ENCODE measurements around the gene PLCXD1.
"Not testable (repeated sequence)": the region's sequence is repeated elsewhere in the genome, so short reads cannot be mapped to it uniquely, and the experiment has no call there.

The PLCXD1 gene

GRCh38 chrX:336227-336626 is 55.0 kb downstream of the PLCXD1 start:
- no peak for DNase-seq

- no peak for DNase-seq
These were observed 56.2 kb downstream of the PLCXD1 start for GRCh38 chrX:337331-337831.

- no peak for DNase-seq
These were observed 57.2 kb downstream of the PLCXD1 start for GRCh38 chrX:338281-338835.

- no peak for DNase-seq
These were observed 57.7 kb downstream of the PLCXD1 start for GRCh38 chrX:338836-339400.

- DNase-seq = no peak
These were observed 58.9 kb downstream of the PLCXD1 start for GRCh38 chrX:340121-340520.

GRCh38 chrX:340641-341423 is 59.7 kb downstream of the PLCXD1 start:
- no peak for DNase-seq

GRCh38 chrX:341541-342101 is 60.4 kb downstream of the PLCXD1 start:
- DNase-seq = no peak

GRCh38 chrX:344371-344901 is 63.3 kb downstream of the PLCXD1 start:
- DNase-seq = no peak

- no peak for DNase-seq
These were observed 64.1 kb downstream of the PLCXD1 start for GRCh38 chrX:345020-345925.

GRCh38 chrX:346034-346813 is 65.0 kb downstream of the PLCXD1 start:
- no peak for DNase-seq

- DNase-seq = no peak
These were observed 66.4 kb downstream of the PLCXD1 start for GRCh38 chrX:347351-348117.

- no peak for DNase-seq
These were observed 67.4 kb downstream of the PLCXD1 start for GRCh38 chrX:348461-349117.

- no peak for DNase-seq
These were observed 68.0 kb downstream of the PLCXD1 start for GRCh38 chrX:349196-349595.

GRCh38 chrX:349702-350101 is 68.5 kb downstream of the PLCXD1 start:
- DNase-seq = no peak

GRCh38 chrX:350148-350533 is 69.0 kb downstream of the PLCXD1 start:
- no peak for DNase-seq

- DNase-seq = no peak
These were observed 69.5 kb downstream of the PLCXD1 start for GRCh38 chrX:350534-351323.

- DNase-seq = not testable (repeated sequence)
These were observed 70.1 kb downstream of the PLCXD1 start for GRCh38 chrX:351324-351641.

- no peak for DNase-seq
These were observed 70.6 kb downstream of the PLCXD1 start for GRCh38 chrX:351736-352135.

GRCh38 chrX:352181-352580 is 71.0 kb downstream of the PLCXD1 start:
- DNase-seq = no peak
